Measurements from ENCODE around the gene NEK7.

Gene NEK7

GRCh38 chr1:198253259-198253658 is 96.5 kb downstream of the NEK7 start:
- in situ Hi-C loops (cut with HindIII; ENCODE audit: low sequenced_read_pairs): no loop called here

DNA sequence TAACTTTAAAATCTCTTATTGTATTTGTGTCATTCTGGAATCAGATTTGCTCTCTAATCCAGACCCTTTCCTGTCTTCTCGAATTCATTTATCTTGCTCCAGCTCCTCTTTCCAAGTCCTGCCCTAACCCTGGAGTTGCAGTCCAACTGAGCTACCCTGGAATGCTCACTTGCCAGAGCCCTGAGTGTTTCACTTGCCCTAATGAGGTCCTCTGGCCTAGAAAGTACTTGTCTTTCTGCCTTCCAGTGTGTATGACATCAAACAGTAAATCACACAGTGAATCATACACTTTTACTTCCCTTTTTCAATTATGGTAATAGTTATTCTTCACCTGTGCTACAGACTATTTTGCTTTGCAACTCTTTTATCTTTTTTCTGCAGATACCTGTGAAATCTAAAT is 96.9 kb downstream of the NEK7 start:
- in situ Hi-C loops (cut with HindIII; ENCODE audit: low sequenced_read_pairs): no loop called here

- in situ Hi-C loops (cut with HindIII; ENCODE audit: low sequenced_read_pairs): no loop called here
These were observed 97.7 kb downstream of the NEK7 start for GRCh38 chr1:198254521-198254920.

GRCh38 chr1:198254948-198255347 is 98.2 kb downstream of the NEK7 start:
- in situ Hi-C loops (cut with HindIII; ENCODE audit: low sequenced_read_pairs): no loop called here

DNA sequence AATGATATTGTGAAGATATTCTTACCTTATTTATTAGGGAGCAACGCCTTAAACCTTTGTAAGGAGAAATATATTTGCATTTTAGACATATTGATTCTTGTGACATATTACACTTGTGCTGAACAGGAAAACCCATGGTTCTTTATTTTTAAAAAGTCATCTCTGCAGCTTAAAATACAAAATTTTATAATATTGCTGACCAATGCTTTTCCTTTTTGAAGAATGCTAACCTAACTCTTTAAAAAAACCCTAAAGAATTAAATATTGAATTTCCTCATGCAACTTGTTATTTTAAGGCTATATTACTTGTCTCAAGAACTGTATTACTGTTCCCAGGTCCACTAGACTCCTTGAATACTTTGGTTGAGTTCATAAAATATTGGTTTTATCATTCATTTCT is 99.0 kb downstream of the NEK7 start:
- in situ Hi-C loops (cut with HindIII; ENCODE audit: low sequenced_read_pairs): no loop called here

DNA sequence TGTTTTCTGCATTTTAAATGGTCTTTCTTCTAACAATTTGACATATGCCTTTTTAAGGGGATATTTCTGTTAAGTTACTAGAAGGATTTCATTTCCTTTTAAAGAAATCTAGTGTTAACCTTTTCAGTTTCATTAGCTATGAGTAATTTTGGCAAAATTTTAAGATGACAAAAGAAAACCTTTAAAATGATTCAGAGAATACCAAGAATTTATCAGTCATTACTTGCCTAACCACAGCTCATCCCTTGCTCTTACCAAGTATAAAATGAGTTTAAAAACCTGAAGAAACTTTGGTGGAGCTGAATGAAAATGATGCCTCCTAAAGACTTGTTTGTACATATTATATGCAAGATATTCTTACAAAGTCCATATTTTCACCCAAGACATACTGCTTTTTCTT is 101.7 kb downstream of the NEK7 start:
- in situ Hi-C loops (cut with HindIII; ENCODE audit: low sequenced_read_pairs): no loop called here

DNA sequence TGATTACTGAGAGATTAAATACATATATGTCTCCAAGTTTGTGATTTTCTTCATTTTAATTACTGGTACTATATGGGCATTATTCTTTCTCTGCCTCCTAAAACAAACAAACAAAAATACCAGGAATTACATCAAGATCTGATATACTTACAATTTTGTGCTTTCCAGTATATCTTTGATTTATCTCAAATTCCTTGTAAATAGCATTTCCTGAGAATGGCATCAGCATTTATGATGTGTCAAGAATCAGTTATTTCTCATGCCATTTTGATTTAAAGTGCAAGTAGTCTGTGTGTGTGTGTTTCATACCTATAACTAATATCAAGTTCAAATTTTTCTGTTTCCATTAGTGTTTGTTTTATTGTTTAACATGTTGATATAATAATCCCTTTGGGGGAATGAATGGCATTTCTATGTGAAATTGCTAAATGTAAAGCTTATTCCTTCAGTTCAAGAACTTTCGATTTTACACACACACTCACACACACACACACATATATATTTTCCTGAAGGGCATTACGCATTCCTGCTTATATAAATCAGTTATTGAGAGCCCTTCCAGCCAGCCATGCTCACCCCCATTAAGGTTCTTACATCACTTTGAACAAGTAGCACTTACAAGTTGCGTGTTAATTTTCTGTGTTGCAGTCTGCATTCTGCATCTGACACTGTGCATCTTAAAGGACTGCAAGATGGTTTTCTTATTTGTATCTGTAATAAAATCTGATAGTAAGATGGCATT is 102.7 kb downstream of the NEK7 start:
- in situ Hi-C loops (cut with HindIII; ENCODE audit: low sequenced_read_pairs): no loop called here

DNA sequence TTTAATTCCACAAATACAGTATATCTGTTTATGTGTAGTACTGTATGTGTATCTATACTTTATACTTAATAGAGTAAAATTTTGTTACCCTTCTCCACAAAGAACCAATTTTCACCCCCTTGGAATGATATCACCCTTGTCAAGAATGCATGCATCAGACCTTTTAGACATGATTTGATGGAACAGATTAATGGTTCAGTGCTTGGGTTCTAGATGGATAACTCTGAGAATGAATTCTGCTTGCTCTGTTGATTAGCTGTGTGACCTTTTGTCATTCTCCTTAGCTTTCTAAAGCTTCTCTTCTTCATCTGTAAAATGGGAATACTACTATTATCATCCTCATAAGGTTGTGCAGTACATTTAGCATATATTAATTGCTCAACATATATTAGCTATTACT is 105.1 kb downstream of the NEK7 start:
- in situ Hi-C loops (cut with HindIII; ENCODE audit: low sequenced_read_pairs): no loop called here

- in situ Hi-C loops (cut with HindIII; ENCODE audit: low sequenced_read_pairs): no loop called here
These were observed 106.4 kb downstream of the NEK7 start for GRCh38 chr1:198263186-198263585.

GRCh38 chr1:198264282-198264681 is 107.5 kb downstream of the NEK7 start:
- in situ Hi-C loops (cut with HindIII; ENCODE audit: low sequenced_read_pairs): no loop called here

DNA sequence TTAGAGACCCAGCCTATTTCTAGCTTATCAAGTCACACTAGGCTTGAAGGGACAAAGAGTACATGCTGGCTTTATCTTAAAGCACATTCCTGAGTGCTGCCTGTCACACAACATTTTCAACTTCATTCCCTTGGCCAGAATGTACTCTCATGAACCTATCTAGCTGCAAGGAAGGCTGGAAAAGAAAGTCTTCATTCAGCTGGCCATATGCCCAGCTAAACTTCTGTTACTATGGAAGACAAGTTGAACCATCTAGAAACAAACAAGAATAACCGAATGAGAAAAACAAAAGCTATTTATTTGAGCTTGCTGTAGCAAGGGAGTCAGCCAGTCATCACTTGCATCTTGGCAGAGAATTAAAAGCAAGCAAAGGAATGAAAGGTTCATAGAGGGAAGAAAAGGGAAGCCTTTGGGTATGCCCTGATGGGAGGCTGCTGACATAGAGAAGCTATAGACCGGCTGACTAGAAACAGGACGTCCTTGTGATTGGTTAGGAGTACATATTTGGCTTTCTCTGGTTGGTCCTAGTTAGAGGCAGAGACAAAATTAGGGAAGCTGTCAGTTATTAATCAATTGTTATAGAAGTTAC is 108.4 kb downstream of the NEK7 start:
- in situ Hi-C loops (cut with HindIII; ENCODE audit: low sequenced_read_pairs): no loop called here

DNA sequence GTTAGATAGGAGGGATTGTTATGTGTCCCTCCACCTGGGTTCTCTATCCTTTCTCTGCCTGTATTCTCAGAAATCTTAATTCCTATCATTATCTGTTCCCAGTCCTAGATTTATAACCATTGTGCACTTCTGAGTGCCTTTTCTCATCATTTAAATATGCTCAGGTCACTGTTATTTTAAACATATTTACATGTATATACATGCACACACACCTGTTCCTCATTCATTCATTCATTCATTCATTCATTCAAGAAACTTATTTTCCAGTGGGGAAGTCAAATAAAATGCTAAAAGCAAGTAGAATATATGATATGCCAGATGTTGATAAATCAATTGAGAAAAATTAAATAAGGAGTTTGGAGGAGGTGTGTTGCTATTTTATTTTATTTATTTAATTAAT is 110.3 kb downstream of the NEK7 start:
- in situ Hi-C loops (cut with HindIII; ENCODE audit: low sequenced_read_pairs): no loop called here

- in situ Hi-C loops (cut with HindIII; ENCODE audit: low sequenced_read_pairs): no loop called here
These were observed 111.1 kb downstream of the NEK7 start for GRCh38 chr1:198267921-198268320.

GRCh38 chr1:198268784-198269645 is 112.2 kb downstream of the NEK7 start:
- in situ Hi-C loops (cut with HindIII; ENCODE audit: low sequenced_read_pairs): no loop called here

DNA sequence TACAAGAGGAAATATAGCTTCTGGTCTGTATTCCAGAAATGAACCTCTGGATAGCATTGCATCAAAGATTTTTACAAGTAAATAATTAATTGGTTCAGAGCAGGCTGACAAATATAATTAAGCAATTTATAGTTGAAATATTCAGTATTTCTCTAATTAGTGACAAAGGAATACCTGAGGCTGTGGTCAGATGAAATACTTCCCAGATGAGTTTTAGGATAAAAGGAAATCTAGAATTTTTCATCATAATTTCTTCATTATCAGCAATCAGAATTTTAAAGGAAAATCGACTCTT is 112.8 kb downstream of the NEK7 start:
- in situ Hi-C loops (cut with HindIII; ENCODE audit: low sequenced_read_pairs): no loop called here

GRCh38 chr1:198270273-198270828 is 113.6 kb downstream of the NEK7 start:
- in situ Hi-C loops (cut with HindIII; ENCODE audit: low sequenced_read_pairs): no loop called here

GRCh38 chr1:198271467-198271866 is 114.7 kb downstream of the NEK7 start:
- in situ Hi-C loops (cut with HindIII; ENCODE audit: low sequenced_read_pairs): no loop called here

DNA sequence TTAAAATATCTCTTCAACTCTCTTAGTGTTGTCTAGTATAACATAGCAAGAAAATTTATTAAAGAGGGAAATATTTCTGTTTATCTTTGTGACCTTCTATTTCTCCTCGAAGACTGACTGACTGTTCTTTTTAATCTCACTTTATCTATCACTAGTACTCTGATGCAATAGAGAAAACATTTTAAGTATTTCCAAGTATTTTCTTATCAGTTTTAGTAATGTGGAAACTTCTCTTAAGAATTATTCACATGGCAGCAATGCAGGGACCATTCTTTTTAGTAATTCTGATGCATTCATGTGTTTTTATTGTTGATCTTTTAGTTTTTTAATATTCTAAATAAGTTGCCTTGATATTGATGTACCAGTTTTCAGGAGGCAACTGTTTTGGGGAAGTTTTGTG is 115.7 kb downstream of the NEK7 start:
- in situ Hi-C loops (cut with HindIII; ENCODE audit: low sequenced_read_pairs): no loop called here

- in situ Hi-C loops (cut with HindIII; ENCODE audit: low sequenced_read_pairs): no loop called here
These were observed 117.0 kb downstream of the NEK7 start for GRCh38 chr1:198273748-198274295.

DNA sequence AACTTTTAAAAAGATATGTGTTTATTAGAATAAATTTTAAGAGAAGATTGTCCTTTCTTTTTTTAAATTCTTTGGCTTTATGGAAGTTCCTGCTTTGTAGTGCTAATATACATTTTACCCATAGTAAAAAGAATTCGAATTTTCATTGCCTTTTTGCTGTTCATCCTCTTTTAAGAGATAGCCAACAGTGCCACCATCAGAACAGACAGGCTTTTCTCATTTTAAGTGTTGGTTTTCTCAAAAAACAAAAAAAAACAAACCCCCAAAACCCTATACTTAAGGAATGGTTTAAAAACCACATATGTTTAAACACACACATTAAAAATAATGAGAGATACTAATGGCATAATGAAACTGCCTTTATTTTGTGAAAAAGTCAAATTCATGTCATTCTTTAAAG is 118.8 kb downstream of the NEK7 start:
- in situ Hi-C loops (cut with HindIII; ENCODE audit: low sequenced_read_pairs): no loop called here

GRCh38 chr1:198276241-198276640 is 119.4 kb downstream of the NEK7 start:
- in situ Hi-C loops (cut with HindIII; ENCODE audit: low sequenced_read_pairs): no loop called here

GRCh38 chr1:198278943-198279342 is 122.1 kb downstream of the NEK7 start:
- in situ Hi-C loops (cut with HindIII; ENCODE audit: low sequenced_read_pairs): no loop called here
